Measurements from ENCODE around the gene TMEM267. TPM values are rescaled to one million over a fixed set of nuclear protein-coding genes. Genes with fewer than 3 reads are reported as not detected.

TMEM267 gene
- total and polyA plus RNA-seq, 10 of the 15 experiments (the other 5 are each of a cell fraction or from before 2014, with no cell fraction given), result 7.7 to 37.3 (median 13.3) TPM

DNA sequence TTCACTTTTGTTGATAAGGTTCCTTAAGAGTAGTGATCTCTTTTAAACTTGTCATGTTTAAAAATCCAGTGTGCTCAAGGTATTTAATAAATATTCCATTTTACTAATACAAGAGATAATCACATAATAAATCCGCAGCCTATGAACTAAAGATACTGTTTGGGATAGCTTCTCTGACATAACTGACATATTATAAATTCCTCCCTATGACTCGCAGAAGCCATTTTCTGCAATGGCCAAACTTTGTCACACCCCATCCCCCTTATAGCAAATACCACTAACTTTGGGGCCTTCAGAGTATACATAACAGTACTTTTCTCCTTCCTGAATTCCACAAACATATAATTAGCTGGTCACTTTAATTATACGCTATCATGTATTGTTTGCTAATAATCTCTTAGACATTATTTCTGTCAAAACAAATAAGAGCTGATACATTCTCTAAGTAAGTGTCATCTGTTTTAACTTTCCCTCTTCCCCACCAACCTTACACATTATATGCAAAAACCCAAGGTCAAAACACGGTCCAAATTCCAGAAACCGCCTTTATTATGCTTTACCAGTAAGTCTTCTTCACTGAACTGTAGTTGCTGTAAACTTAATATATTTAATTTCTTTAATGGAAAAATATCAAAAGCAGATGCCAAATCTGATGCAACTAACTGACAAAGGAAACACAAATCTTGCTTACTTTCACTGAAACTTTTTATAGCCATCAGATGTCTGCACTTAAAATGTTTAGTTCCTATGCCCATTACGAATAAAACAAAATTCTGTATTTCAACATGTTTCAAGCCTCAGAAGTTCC lies 971 bp downstream of the TMEM267 start (continued):
- TF ChIP-seq, protein P1, sequence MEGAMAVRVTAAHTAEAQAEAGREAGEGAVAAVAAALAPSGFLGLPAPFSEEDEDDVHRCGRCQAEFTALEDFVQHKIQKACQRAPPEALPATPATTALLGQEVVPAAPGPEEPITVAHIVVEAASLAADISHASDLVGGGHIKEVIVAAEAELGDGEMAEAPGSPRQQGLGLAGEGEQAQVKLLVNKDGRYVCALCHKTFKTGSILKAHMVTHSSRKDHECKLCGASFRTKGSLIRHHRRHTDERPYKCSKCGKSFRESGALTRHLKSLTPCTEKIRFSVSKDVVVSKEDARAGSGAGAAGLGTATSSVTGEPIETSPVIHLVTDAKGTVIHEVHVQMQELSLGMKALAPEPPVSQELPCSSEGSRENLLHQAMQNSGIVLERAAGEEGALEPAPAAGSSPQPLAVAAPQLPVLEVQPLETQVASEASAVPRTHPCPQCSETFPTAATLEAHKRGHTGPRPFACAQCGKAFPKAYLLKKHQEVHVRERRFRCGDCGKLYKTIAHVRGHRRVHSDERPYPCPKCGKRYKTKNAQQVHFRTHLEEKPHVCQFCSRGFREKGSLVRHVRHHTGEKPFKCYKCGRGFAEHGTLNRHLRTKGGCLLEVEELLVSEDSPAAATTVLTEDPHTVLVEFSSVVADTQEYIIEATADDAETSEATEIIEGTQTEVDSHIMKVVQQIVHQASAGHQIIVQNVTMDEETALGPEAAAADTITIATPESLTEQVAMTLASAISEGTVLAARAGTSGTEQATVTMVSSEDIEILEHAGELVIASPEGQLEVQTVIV (IDR thresholded peaks at IDR 0.05; ENCODE audit: borderline replicate concordance, partially characterized antibody), result no peak
- TF ChIP-seq SMAD5 (IDR thresholded peaks at IDR 0.05; ENCODE audit: low read depth) (no peak), RELA (IDR thresholded peaks at IDR 0.05; ENCODE audit: borderline replicate concordance, partially characterized antibody) (no peak), YY1 (IDR thresholded peaks at IDR 0.05; ENCODE audit: low read depth, low read length) (no peak), ATF7 (IDR thresholded peaks at IDR 0.05; ENCODE audit: low read depth) (no peak), NR2C1 (IDR thresholded peaks at IDR 0.05) (no peak)
- TF ChIP-seq, protein P2, sequence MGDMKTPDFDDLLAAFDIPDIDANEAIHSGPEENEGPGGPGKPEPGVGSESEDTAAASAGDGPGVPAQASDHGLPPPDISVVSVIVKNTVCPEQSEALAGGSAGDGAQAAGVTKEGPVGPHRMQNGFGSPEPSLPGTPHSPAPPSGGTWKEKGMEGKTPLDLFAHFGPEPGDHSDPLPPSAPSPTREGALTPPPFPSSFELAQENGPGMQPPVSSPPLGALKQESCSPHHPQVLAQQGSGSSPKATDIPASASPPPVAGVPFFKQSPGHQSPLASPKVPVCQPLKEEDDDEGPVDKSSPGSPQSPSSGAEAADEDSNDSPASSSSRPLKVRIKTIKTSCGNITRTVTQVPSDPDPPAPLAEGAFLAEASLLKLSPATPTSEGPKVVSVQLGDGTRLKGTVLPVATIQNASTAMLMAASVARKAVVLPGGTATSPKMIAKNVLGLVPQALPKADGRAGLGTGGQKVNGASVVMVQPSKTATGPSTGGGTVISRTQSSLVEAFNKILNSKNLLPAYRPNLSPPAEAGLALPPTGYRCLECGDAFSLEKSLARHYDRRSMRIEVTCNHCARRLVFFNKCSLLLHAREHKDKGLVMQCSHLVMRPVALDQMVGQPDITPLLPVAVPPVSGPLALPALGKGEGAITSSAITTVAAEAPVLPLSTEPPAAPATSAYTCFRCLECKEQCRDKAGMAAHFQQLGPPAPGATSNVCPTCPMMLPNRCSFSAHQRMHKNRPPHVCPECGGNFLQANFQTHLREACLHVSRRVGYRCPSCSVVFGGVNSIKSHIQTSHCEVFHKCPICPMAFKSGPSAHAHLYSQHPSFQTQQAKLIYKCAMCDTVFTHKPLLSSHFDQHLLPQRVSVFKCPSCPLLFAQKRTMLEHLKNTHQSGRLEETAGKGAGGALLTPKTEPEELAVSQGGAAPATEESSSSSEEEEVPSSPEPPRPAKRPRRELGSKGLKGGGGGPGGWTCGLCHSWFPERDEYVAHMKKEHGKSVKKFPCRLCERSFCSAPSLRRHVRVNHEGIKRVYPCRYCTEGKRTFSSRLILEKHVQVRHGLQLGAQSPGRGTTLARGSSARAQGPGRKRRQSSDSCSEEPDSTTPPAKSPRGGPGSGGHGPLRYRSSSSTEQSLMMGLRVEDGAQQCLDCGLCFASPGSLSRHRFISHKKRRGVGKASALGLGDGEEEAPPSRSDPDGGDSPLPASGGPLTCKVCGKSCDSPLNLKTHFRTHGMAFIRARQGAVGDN (IDR thresholded peaks at IDR 0.05), result no peak
- TF ChIP-seq, protein P3, sequence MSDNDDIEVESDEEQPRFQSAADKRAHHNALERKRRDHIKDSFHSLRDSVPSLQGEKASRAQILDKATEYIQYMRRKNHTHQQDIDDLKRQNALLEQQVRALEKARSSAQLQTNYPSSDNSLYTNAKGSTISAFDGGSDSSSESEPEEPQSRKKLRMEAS (IDR thresholded peaks at IDR 0.05; ENCODE audit: low read depth, low read length), result no peak
- TF ChIP-seq, protein P4, sequence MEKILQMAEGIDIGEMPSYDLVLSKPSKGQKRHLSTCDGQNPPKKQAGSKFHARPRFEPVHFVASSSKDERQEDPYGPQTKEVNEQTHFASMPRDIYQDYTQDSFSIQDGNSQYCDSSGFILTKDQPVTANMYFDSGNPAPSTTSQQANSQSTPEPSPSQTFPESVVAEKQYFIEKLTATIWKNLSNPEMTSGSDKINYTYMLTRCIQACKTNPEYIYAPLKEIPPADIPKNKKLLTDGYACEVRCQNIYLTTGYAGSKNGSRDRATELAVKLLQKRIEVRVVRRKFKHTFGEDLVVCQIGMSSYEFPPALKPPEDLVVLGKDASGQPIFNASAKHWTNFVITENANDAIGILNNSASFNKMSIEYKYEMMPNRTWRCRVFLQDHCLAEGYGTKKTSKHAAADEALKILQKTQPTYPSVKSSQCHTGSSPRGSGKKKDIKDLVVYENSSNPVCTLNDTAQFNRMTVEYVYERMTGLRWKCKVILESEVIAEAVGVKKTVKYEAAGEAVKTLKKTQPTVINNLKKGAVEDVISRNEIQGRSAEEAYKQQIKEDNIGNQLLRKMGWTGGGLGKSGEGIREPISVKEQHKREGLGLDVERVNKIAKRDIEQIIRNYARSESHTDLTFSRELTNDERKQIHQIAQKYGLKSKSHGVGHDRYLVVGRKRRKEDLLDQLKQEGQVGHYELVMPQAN (conservative IDR thresholded peaks at IDR 0.05), result no peak

All from GM12878 (cell line).